DMS79 treated with DMSO at 0.1 percent for 48 hours (cell line): Measurements from ENCODE around the gene UTRN.
A peak's percentile ranks its signal among the peaks of the same experiment; 100 is the strongest.

Experiments used
- DNase-seq: peaks from one replicate; lab custom pipeline; 2025; lab: John Stamatoyannopoulos, UW

UTRN gene

DNA sequence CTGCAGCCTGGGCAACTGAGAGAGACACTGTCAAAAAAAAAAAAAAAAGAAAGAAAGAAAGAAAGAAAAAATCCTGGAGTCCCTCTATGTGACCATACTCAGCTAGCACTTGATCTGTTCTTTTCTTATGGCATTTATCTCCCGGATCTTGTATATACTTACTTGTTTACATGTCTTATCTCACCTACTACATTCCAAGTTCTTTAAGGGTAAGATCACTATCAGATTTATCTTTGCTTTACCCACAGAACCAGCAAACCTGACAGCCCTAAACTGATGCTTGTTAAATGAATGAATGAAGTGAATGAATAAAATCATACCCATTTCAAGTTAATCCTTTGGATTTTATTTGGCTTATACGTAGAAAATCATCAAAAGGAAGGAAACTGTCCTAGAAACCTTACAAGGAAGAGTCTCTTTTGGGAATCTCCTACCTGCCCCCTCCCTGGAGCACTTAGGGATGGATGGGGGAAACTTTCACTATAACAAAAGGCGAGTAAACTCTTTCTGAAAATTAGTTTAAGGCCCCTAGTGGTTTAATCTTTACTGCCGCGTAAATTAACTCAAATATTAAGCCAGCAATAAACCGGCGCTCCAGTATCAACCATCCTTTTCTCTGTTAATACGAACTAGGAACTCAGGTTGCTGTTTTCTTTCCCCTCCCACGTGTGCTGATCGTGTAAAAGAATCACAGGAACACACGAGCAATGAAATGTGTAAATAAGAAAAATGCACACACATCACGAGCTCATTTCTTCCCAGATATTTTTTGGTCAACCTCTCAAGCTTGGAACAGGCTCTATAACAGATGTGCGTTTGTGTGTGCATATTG is 1.3 kb upstream of the UTRN start:
- DNase-seq, result no peak

- DNase-seq, result no peak
Measured at GRCh38 chr6:144284478-144284782, 705 bp upstream of the UTRN start.

- DNase-seq, result no peak
Measured at GRCh38 chr6:144285548-144285797, 338 bp downstream of the UTRN start.

DNA sequence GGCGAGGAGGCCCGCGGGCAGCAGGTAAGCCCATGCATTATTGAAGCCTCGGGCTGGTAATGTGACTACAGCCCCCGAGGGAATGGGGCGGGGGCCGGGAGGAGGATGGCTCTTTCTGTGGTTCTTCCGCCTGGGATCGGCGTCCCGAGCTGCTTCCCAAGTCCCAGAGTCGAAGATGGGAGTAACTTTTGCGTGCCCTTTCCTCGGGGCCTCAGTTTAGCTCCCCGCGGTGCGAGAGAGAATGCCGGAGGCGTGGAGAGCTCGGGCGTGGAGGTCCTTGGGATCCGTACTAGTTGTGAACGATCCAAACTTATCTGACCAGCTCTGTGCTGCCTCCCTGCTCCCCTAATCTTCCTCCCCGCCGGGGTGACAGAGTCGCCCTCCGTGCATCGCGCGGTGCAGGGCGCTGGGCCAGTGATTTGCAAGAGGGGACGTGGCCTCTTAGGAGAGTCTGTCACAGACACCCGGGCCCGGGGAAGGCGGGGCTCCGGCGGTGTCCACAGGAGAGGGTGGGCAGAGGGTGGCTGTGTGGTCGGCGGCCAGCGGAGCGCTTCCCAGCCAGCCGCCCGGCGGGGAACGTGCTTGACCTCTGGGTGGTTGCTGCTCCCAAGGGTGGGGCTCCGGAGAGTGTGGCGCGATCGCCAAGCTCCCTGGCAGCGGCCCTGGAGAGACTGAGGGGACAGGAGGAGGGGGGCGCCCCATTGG is 815 bp downstream of the UTRN start:
- DNase-seq, result peak; percentile 9

DNA sequence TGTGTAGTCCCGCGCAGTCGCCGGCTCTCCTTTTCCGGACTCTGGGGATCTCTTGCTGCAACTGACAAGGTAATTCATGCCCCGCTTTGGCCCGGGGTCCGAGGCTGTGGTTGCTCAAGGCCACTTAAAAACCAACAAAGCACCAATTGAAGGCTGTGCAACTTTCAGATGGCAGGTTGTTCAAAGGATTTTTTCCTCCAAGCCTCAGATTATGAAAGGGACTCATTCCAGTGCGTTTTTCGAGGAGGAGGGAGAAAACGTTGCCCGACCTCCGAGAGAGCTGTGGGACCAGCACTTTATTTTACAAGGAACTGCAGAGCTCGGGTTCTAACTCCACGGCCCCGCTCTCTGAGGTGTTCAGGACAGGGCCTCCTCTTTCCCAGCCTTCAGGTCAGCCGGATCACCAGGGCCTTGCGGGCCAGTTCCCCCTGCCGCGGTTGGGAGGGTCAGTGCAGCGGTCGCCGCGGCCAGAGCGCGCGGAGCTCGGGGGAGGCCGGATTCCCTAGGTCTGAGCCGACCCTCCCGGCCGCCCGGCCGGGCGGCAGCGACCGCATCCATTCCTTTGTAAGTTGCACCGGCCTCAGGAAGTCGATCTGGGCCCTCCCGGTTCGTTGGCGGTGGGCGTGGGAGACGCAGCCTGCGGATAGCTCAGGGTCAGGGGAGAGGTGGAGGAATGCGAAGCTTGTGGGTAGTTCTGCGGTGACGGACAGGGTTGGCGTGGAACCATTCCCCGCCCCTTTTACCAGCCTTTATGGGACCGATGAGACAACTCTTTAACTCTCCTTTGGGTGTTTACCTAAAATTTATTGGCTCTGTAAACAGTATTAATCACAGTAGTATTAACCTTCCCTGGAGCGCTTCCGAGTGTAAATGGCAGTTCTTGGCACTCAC is 1.6 kb downstream of the UTRN start:
- peak; percentile 5 for DNase-seq

GRCh38 chr6:144289006-144289405 is 3.9 kb downstream of the UTRN start:
- no peak for DNase-seq

GRCh38 chr6:144292372-144292771 is 7.2 kb downstream of the UTRN start:
- DNase-seq, result no peak

GRCh38 chr6:144294016-144294415 is 8.9 kb downstream of the UTRN start:
- no peak for DNase-seq

- DNase-seq, result no peak
Measured at GRCh38 chr6:144295211-144295610, 10.1 kb downstream of the UTRN start.

GRCh38 chr6:144295981-144296767 is 11.0 kb downstream of the UTRN start:
- no peak for DNase-seq

- no peak for DNase-seq
Measured at GRCh38 chr6:144296973-144297372, 11.8 kb downstream of the UTRN start.

- DNase-seq, result no peak
Measured at GRCh38 chr6:144297511-144298100, 12.5 kb downstream of the UTRN start.

DNA sequence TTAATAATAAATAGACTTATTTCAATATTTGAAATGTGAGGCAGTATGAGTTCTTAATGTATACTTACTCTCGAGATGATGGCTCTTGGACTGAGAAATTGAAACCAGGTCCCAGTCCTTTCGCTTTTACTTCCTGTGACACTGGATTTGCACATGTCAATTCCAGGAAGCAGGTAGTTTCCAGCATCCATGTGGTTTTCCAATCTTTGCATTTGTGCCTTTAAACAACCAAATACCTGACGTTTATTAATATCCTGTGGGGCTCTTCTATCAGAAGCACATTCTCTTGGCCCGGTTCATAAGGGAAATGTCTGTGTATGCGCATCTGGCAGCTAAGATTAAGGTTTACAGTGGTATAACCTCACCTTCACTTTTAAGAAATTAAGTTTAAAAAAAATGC is 13.1 kb downstream of the UTRN start:
- DNase-seq, result no peak

- no peak for DNase-seq
Measured at GRCh38 chr6:144298916-144299315, 13.8 kb downstream of the UTRN start.

GRCh38 chr6:144302701-144303372 is 17.7 kb downstream of the UTRN start:
- DNase-seq, result no peak

DNA sequence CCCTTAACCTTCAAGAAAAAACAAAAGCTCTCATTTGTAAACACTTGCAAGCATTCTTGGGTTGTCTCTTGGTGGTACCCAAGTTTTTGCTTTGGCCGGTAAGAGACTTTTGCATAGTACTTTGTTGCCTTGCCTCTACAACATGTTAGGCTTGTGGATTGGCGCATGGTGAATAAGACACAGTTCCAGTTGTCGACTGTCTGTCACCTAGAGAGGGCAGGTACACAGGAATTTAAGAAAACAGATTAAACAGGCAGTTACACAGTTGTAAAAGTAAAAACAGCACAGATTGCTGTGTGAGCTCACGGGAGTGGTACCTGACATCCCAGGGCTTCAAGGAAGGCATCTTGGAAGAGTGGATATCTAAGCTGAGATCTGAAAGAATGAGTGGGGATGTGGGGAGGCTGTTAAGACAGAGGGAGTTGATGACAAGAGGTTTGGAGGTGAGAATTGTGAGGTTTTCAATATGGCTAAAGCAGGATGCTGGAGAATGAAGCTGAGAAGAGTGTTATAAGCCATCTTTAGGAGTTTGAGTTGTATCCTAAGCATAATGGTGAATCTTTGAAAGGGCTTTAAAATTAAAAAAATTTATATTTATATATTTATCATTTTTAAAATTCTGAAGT is 19.2 kb downstream of the UTRN start:
- DNase-seq, result no peak

DNA sequence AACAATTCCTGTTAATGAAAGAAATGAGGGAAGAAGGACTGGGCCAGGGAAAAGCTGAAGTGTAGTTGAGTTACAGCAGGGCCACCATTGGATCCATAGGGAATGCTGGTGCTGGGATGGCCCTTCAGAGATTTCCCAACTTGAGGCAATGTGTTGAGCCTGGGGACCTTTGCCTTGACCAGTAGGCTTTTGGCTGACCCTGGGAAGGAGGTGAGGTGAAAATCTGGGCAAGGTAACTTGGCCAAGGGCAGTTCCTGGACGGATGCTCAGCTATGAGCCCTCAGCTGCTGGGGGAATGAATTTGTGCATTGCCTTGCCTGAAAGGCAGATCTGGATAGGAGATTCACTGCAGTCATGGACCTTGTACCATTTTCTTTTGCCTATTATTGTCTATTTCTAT is 20.4 kb downstream of the UTRN start:
- no peak for DNase-seq

GRCh38 chr6:144305985-144306384 is 20.9 kb downstream of the UTRN start:
- no peak for DNase-seq

GRCh38 chr6:144307880-144308279 is 22.7 kb downstream of the UTRN start:
- no peak for DNase-seq

DNA sequence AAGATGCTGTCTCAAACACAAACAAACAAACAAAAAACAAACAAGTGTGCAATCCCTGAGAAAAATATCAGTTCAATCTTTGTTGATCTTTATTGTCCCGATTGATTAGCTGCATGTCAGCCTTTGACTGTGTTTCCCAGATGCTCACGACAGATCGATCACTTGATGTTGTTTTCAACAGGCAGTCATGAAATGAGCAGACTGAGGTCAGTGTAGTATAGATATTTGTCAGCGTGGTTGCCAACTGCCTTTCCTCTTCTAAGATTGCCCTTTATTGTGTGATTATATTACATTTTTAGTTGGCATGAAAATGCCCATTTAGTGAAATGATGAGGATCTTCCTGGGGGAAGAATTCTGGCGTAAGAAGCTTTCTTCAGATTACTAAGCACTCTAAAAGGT is 25.6 kb downstream of the UTRN start:
- DNase-seq, result no peak

- no peak for DNase-seq
Measured at GRCh38 chr6:144311361-144311760, 26.2 kb downstream of the UTRN start.
